Transverse colon (tissue), 3 donors: ENCODE measurements around the gene DACT3.

Source experiments
- EP300 ChIP-seq: sonication (generic); formaldehyde crosslinking; IDR thresholded peaks from one replicate; pipeline ENCODE4 v1.6.1; 2017; ENCODE audit warnings: antibody characterized with exemption, low read depth
- POLR2A ChIP-seq: fragments of 450-650 bp; IDR thresholded peaks from one replicate; pipeline ENCODE4 v1.6.1; 2016; ENCODE audit warnings: antibody characterized with exemption, mild to moderate bottlenecking, moderate library complexity
- TF ChIP-seq, protein P1 (sequence below), 5 experiments: fragments of 200-600 bp in 3 of 5; fragments of 450-650 bp in 2 of 5; sonication (generic) in 3 of 5; IDR thresholded peaks; 1 replicate in 2 of 5; 2 replicates in 3 of 5; pipeline ENCODE4 v1.5.1; 2016 to 2017; ENCODE audit warnings: antibody characterized with exemption in 5 of 5, inconsistent platforms in 3 of 5, mild to moderate bottlenecking in 2 of 5, moderate library complexity in 1 of 5

- TF ChIP-seq, protein P1, sequence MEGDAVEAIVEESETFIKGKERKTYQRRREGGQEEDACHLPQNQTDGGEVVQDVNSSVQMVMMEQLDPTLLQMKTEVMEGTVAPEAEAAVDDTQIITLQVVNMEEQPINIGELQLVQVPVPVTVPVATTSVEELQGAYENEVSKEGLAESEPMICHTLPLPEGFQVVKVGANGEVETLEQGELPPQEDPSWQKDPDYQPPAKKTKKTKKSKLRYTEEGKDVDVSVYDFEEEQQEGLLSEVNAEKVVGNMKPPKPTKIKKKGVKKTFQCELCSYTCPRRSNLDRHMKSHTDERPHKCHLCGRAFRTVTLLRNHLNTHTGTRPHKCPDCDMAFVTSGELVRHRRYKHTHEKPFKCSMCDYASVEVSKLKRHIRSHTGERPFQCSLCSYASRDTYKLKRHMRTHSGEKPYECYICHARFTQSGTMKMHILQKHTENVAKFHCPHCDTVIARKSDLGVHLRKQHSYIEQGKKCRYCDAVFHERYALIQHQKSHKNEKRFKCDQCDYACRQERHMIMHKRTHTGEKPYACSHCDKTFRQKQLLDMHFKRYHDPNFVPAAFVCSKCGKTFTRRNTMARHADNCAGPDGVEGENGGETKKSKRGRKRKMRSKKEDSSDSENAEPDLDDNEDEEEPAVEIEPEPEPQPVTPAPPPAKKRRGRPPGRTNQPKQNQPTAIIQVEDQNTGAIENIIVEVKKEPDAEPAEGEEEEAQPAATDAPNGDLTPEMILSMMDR (IDR thresholded peaks at IDR 0.05), result no peak
- TF ChIP-seq POLR2A (no peak), EP300 (no peak)
Measured at GRCh38 chr19:46710687-46711086, 49.7 kb upstream of the DACT3 start.
